Measurements from ENCODE around the gene SS18.

SS18 gene

DNA sequence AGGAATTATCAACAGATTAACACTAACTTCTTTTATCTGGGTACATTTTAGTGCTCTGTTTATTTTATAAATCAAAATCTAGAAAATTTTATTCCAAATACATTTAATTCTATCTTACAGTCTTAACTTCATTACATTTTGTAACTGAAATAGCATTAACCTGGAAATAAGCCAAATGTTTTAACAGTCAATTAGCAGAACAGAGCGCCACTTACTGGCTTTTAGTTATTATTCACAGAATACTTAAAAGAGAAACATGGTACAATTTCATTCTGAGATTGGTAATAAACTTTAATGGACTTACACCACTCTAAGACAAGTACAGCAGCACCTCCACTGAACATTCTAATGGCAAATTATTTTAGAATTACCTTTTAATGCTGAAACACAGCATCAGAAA, 38.6 kb downstream of the SS18 start:
- no peak for DNase-seq (ENCODE audit: low spot score in 2 of 2)
- H3K4me1 ChIP-seq: no peaks in the 10 kb centered on the region
- no peaks in the 10 kb centered on the region for H3K9me3 ChIP-seq
- H3K36me3 ChIP-seq (replicated peaks): peaks cover 19% of the 10 kb centered on the region
- no peaks in the 10 kb centered on the region for H3K27me3 ChIP-seq (ENCODE audit: low read depth)
- in situ Hi-C loops (cut with MboI; ENCODE audit: low sequenced_read_pairs): no loop called here
- H3K4me3 ChIP-seq: no peak overlapping the region

DNA sequence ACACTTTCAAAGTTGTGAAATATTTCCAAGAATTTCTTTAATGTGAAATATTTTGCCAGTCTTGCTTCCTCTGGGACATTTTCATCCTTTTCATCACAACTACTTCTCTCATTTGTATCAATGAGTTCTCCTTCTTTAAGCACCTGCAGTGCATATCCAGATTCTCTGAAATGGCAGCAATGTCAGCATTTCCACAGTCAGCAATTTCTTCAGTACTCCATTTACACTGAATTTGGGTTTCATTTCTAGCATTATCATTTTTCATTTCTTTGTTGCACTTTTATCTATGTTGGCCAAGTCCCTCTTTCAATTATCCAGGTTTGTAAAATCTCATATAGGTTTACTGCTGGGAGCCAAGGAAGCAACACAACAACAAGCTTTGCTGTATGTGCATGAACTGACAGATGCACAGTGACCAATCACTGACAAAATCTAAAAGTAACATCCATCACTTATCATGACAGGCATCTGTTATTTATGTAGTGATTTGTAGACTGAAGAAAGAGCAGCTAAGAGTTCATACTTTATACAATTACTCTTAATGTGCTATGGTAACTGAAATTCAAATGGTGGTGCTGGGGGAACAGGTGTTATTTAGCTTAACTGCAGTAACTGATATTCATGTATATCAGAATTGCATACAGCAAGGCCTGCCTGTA, 43.9 kb downstream of the SS18 start:
- Histone ChIP-seq H3K4me3 (no peak overlapping the region), H3K27me3 (ENCODE audit: low read depth) (no peaks in the 10 kb centered on the region), H3K4me1 (peaks cover 4% of the 10 kb centered on the region; the same call in 1 of the 2 replicates), H3K9me3 (no peaks in the 10 kb centered on the region), H3K36me3 (replicated peaks) (peaks cover 12% of the 10 kb centered on the region; the same call in 1 of the 2 replicates)
- in situ Hi-C loops (cut with MboI; ENCODE audit: low sequenced_read_pairs): no loop called here
- DNase-seq (ENCODE audit: low spot score in 2 of 2): no peak

DNA sequence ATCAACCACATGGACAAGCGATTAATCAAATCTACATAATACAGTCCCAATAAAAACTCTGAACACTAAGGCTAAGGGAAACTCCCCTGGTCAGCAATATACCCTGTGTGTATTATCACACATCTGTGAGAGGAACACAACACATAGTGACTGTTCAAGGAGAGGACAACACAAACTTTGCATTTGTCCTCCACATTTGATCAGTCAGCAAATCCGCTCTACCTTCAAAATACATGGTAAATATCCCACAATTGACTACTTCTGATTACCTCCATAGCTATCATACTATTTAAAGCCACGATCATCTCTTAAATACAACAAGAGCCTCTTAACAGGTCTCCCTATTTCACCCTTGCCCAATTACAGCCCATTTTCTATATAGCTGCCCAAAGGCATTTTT, 45.6 kb downstream of the SS18 start:
- Histone ChIP-seq H3K4me1 (peaks cover 4% of the 10 kb centered on the region; the same call in 1 of the 2 replicates), H3K4me3 (no peak overlapping the region), H3K36me3 (replicated peaks) (peaks cover 7% of the 10 kb centered on the region; the same call in 1 of the 2 replicates), H3K9me3 (no peaks in the 10 kb centered on the region), H3K27me3 (ENCODE audit: low read depth) (no peaks in the 10 kb centered on the region)
- in situ Hi-C loops (cut with MboI; ENCODE audit: low sequenced_read_pairs): no loop called here
- no peak for DNase-seq (ENCODE audit: low spot score in 2 of 2)

DNA sequence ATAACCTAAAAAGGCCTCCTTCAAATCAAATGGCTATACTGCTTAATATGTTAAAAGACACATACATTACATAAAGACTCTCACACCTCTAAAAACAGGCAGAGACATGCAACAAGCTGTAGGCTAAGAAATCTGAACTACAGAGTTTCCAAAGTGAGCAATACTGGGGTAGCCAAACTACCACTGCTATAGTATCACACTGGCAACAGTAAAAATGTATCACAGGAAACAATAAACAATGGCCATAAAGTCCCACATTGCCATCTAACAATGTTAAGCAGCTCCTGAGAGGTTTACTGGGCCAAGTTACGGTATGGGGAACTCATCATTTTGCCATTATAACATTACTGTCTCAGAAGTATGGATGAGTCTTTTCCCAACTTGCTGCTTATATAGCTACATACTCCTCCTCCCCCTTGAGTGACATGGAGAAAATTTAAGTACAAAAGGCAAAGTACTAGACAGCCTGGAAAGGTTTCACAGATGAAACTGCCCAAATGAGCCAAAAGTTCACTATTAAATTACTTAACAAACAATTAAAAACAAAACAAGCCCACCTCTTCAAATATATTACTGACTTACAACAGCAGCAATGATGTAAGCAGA, 50.3 kb downstream of the SS18 start:
- H3K9me3 ChIP-seq: no peaks in the 10 kb centered on the region
- peaks cover 14% of the 10 kb centered on the region for H3K4me1 ChIP-seq
- no peak overlapping the region for H3K4me3 ChIP-seq
- peaks cover 11% of the 10 kb centered on the region; the same call in 1 of the 2 replicates for H3K36me3 ChIP-seq (replicated peaks)
- in situ Hi-C loops (cut with MboI; ENCODE audit: low sequenced_read_pairs): no loop called here
- no peak for DNase-seq (ENCODE audit: low spot score in 2 of 2)
- H3K27me3 ChIP-seq (ENCODE audit: low read depth): no peaks in the 10 kb centered on the region

DNA sequence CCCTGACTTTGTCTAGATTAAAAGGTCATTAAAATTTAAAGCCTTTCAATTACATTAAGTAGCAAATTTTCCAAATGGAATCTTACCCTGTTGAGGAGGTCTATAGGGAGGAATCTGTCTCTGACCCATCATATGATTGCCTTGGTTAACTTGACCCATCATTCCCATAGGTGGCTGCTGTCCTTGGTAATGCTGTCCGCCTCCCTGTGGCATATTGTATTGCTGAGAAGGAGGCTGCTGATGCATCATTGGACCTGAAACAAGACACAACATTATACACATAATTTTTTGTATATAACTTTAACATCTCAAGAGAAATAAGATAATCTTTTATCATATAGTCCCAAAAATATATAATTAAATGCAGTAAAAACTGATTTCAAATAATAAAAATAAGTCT, 51.2 kb downstream of the SS18 start:
- in situ Hi-C loops (cut with MboI; ENCODE audit: low sequenced_read_pairs): no loop called here

DNA sequence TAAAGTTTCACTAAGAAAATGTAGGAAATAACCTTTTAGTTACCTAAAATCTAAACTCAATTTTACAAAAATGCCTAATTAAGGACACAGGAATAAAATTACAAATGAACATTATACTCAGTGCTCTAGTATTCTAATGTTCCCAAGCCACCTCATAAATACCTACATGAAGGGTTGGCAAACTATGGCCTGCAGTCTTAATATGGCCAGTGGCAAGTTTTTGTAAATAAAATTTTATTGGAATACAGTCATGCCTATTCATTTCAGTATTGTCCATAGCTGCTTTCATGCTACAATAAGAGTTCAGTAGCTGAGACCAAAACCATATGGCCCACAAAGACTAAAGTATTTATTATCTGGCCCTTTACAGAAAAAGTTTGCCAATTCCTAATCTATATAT, 53.8 kb downstream of the SS18 start:
- DNase-seq (ENCODE audit: low spot score in 2 of 2): no peak
- in situ Hi-C loops (cut with MboI; ENCODE audit: low sequenced_read_pairs): no loop called here
- Histone ChIP-seq H3K4me3 (no peak overlapping the region), H3K27me3 (ENCODE audit: low read depth) (no peaks in the 10 kb centered on the region), H3K4me1 (peaks cover 10% of the 10 kb centered on the region), H3K9me3 (no peaks in the 10 kb centered on the region), H3K36me3 (replicated peaks) (peaks cover 24% of the 10 kb centered on the region)

More for the DNA sequence above, 51.2 kb downstream of the SS18 start:
- H3K4me3 ChIP-seq: no peak overlapping the region
- H3K36me3 ChIP-seq (replicated peaks): peaks cover 11% of the 10 kb centered on the region; the same call in 1 of the 2 replicates
- no peaks in the 10 kb centered on the region for H3K27me3 ChIP-seq (ENCODE audit: low read depth)
- H3K9me3 ChIP-seq: no peaks in the 10 kb centered on the region
- DNase-seq (ENCODE audit: low spot score in 2 of 2): no peak
- peaks cover 14% of the 10 kb centered on the region for H3K4me1 ChIP-seq

DNA sequence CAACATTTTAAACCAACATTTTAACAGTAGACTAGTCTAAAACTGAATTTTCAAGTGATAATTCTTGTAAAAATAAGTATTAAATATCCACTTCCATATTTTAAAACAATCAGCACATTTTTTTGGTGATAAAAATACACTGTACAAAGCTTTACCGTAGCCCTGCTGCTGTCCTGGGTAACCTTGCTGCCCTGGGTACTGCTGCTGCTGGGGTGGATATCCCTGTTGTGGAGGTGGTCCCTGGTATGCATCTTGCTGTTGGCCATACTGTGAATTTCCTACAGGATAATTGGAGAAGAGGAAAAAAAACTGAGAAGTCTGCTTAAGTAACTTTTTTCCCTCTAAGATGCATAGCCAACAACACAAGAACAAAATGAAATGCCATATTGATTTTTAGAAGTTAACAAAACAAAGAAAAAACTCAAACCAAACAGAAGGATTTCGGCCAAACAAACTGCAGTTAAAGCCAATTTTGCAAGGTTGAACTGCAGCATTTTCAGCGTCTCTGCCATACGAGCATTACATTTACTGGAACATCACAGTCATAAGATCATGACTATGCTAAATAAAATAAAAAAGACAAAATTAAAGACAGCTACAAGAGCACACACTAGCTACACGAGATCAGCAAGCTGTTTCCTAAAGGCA, 55.4 kb downstream of the SS18 start:
- no peak for DNase-seq (ENCODE audit: low spot score in 2 of 2)
- H3K36me3 ChIP-seq (replicated peaks): peaks cover 26% of the 10 kb centered on the region
- no peaks in the 10 kb centered on the region for H3K9me3 ChIP-seq
- H3K27me3 ChIP-seq (ENCODE audit: low read depth): no peaks in the 10 kb centered on the region
- H3K4me3 ChIP-seq: no peak overlapping the region
- H3K4me1 ChIP-seq: peaks cover 10% of the 10 kb centered on the region
- in situ Hi-C loops (cut with MboI; ENCODE audit: low sequenced_read_pairs): no loop called here

DNA sequence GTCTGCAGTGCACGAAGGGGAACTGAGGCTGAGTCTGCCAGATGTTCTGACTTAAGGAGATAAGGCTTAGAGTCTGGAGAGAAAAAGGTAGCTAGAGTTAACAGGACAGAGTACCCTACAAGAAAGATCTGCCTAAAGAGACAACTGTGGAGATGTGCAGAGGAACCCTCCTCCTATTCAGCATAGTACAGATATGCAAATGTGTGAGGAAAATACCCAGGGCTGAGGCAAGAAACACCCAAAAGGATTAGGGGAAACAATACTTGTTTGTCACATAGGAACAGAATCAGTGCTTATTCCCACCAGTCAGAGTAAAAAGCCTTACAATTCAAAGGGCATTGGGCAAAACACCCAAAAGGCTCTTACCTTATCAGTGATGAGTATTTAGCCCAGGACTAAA, 67.8 kb downstream of the SS18 start:
- no peak overlapping the region for H3K4me3 ChIP-seq
- peaks cover 4% of the 10 kb centered on the region for H3K4me1 ChIP-seq
- peaks cover 32% of the 10 kb centered on the region for H3K36me3 ChIP-seq (replicated peaks)
- H3K9me3 ChIP-seq: no peaks in the 10 kb centered on the region
- in situ Hi-C loops (cut with MboI; ENCODE audit: low sequenced_read_pairs): no loop called here
- no peaks in the 10 kb centered on the region for H3K27me3 ChIP-seq (ENCODE audit: low read depth)
- peak; percentile 13 to 51 for DNase-seq (ENCODE audit: low spot score in 2 of 2)

DNA sequence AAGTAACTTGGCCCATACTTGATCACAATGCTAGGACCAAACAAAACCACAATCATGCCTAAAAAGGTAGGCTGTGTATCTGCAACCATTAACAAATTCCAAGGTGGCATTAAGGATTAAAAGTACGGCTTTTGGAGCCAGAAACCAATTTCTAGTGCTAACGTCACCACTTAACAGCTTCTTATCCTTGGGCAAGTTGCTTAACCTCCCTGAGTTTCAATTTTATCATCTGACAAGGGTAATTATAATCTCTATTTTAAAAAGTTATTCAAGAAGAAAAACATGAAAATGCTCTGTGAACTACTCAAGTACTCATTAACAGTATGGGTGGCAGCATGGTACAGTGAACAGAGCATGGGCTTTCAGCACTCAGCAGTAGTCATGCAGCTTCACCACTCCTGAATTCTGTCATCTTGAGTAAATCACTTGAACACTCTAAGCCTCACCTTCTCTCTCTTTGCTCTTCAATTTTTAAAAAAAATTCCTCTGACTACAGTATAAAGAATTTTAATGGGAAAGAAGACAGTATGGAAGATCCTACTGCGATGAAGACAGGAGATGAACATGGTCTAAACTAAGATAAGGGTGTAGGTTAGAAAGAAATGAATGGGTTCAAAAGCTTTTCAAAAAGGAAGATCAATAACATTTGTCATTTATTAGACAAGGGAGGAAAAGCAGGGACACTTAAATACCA, 69.2 kb downstream of the SS18 start:
- Histone ChIP-seq H3K9me3 (no peaks in the 10 kb centered on the region), H3K4me1 (peaks cover 4% of the 10 kb centered on the region), H3K27me3 (ENCODE audit: low read depth) (no peaks in the 10 kb centered on the region), H3K36me3 (replicated peaks) (peaks cover 33% of the 10 kb centered on the region), H3K4me3 (no peak overlapping the region)
- in situ Hi-C loops (cut with MboI; ENCODE audit: low sequenced_read_pairs): no loop called here
- DNase-seq (ENCODE audit: low spot score in 2 of 2): no peak

DNA sequence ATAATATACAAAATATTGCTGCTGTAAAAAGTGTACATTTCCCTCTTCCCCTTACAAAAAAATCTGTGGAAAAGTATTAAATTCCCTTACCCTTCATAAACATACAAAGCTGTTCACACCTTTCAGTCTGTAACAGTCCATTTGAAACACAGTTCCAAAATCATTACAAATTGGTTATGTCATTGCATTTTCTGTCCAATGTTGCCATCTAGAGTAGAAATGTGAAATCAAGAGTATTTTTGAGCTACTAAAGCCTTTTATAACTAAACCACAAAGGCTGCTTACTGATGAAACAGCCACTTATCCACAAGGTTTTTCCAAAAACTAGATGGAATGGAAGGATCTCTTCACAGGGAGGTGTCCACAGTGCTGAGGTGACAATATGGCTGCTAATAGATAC, 72.5 kb downstream of the SS18 start:
- in situ Hi-C loops (cut with MboI; ENCODE audit: low sequenced_read_pairs): no loop called here
- Histone ChIP-seq H3K9me3 (no peaks in the 10 kb centered on the region), H3K27me3 (ENCODE audit: low read depth) (no peaks in the 10 kb centered on the region), H3K36me3 (replicated peaks) (peaks cover 22% of the 10 kb centered on the region), H3K4me1 (peaks cover 3% of the 10 kb centered on the region), H3K4me3 (no peak overlapping the region)
- DNase-seq (ENCODE audit: low spot score in 2 of 2): no peak

DNA sequence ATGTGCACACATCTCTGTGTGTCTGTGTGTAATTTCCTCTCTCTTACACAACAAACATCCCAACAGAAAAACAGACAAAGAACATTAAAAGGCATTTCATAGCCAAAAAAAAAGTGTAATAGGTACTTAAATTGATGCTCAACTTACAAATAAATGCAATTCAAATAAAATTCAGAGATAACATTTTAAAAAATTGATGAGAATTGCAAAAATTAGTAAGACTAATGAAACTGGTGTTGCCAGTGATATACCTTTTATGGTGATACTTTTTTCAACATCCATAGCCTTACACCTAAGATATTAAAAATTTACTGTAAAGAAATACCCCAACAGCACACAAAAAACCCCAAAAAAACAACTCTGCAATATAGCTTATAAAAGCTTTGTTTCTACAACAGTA, 76.0 kb downstream of the SS18 start:
- DNase-seq (ENCODE audit: low spot score in 2 of 2): no peak
- H3K36me3 ChIP-seq (replicated peaks): peaks cover 13% of the 10 kb centered on the region
- H3K4me3 ChIP-seq: no peak overlapping the region
- H3K9me3 ChIP-seq: no peaks in the 10 kb centered on the region
- no peaks in the 10 kb centered on the region for H3K27me3 ChIP-seq (ENCODE audit: low read depth)
- in situ Hi-C loops (cut with MboI; ENCODE audit: low sequenced_read_pairs): no loop called here
- H3K4me1 ChIP-seq: no peaks in the 10 kb centered on the region

DNA sequence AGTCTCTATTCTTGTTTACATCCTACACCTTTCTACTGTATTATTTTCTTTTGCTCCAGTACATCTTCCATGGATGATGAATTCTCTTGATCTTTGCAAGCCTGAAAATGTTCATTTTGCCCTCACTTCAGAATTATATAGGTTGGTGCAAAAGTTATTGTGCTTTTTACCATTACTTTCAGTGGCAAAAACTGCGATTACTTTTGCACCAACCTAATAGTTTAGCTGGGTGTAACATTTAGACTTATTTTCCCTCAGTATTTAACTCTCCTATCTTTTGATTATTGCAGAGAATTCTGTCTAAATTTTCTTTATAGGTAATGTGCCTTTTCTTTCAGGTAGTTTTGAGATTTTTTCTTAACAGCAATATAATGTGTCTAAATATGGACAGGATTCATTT, 81.8 kb downstream of the SS18 start:
- no peaks in the 10 kb centered on the region for H3K27me3 ChIP-seq (ENCODE audit: low read depth)
- no peaks in the 10 kb centered on the region for H3K36me3 ChIP-seq (replicated peaks)
- no peaks in the 10 kb centered on the region for H3K4me1 ChIP-seq
- no peak overlapping the region for H3K4me3 ChIP-seq
- H3K9me3 ChIP-seq: no peaks in the 10 kb centered on the region
- DNase-seq (ENCODE audit: low spot score in 2 of 2): no peak
- in situ Hi-C loops (cut with MboI; ENCODE audit: low sequenced_read_pairs): no loop called here

DNA sequence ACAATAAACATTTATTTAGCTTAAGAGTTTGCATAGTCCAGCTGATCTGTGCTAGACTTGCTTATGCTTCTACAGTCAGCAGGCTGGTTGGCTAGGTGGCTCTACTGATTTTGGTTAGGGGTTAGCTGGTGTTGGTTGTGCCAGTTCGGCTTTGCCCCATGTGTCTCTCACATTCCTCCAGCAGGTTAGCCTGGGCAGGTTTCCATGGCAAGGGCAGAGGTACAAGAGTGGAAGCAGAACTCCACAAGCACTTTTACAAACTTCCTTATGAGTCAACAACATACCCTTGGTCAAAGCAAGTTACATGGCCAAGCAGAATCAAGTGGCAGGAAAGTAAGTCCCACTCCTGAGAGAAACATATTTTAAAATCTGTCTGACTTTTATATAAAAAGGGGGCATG, 82.3 kb downstream of the SS18 start:
- Histone ChIP-seq H3K27me3 (ENCODE audit: low read depth) (no peaks in the 10 kb centered on the region), H3K9me3 (no peaks in the 10 kb centered on the region), H3K36me3 (replicated peaks) (no peaks in the 10 kb centered on the region), H3K4me1 (no peaks in the 10 kb centered on the region), H3K4me3 (no peak overlapping the region)
- in situ Hi-C loops (cut with MboI; ENCODE audit: low sequenced_read_pairs): no loop called here
- no peak for DNase-seq (ENCODE audit: low spot score in 2 of 2)

DNA sequence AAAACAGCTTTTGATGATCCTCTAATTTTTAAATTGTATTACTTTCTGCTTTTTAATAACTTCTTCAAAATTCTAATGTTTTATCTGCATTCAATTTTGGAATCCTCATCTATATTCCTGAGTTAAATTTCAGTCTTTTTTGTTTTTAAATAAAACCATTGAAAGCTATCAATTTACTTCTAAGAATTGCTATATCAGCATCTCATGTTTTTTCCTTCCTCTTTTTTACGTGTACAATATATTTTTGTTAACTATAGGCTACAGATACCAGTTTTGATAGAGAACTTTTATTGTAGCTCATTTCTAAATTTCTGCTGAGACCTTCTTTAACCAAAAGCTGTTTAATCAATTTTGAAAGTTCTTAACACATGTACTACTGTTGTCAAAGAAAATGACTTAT, 84.5 kb downstream of the SS18 start:
- Histone ChIP-seq H3K9me3 (no peaks in the 10 kb centered on the region), H3K4me1 (no peaks in the 10 kb centered on the region), H3K36me3 (replicated peaks) (no peaks in the 10 kb centered on the region), H3K27me3 (ENCODE audit: low read depth) (no peaks in the 10 kb centered on the region), H3K4me3 (no peak overlapping the region)
- DNase-seq (ENCODE audit: low spot score in 2 of 2): no peak
- in situ Hi-C loops (cut with MboI; ENCODE audit: low sequenced_read_pairs): no loop called here
